ENCODE data around the gene ASMT.

Gene ASMT

GRCh38 chrX:1593286-1594271, 21.3 kb upstream of the ASMT start:
- peak overlapping the region; percentile 83; the same call in 1 of the 2 replicates for H3K27ac ChIP-seq
- TF ChIP-seq CTCF (conservative IDR thresholded peaks at IDR 0.05): no peak
- TF ChIP-seq ZFX (IDR thresholded peaks at IDR 0.05): no peak

GRCh38 chrX:1595711-1596060, 19.2 kb upstream of the ASMT start:
- TF ChIP-seq ZFX (IDR thresholded peaks at IDR 0.05) (no peak), CTCF (conservative IDR thresholded peaks at IDR 0.05) (no peak)
- no peak overlapping the region for H3K27ac ChIP-seq

- TF ChIP-seq CTCF (conservative IDR thresholded peaks at IDR 0.05) (no peak), ZFX (IDR thresholded peaks at IDR 0.05) (no peak)
- no peak overlapping the region for H3K27ac ChIP-seq
These were observed 18.0 kb upstream of the ASMT start for GRCh38 chrX:1596676-1597344.

- TF ChIP-seq ZFX (IDR thresholded peaks at IDR 0.05): no peak
- no peak for TF ChIP-seq CTCF (conservative IDR thresholded peaks at IDR 0.05)
- no peak overlapping the region for H3K27ac ChIP-seq
These were observed 17.4 kb upstream of the ASMT start for GRCh38 chrX:1597345-1598020.

- no peak for TF ChIP-seq ZFX (IDR thresholded peaks at IDR 0.05)
- no peak for TF ChIP-seq CTCF (conservative IDR thresholded peaks at IDR 0.05)
- no peak overlapping the region for H3K27ac ChIP-seq
These were observed 16.6 kb upstream of the ASMT start for GRCh38 chrX:1598021-1598875.

GRCh38 chrX:1598876-1599790, 15.7 kb upstream of the ASMT start:
- no peak overlapping the region for H3K27ac ChIP-seq
- no peak for TF ChIP-seq ZFX (IDR thresholded peaks at IDR 0.05)
- TF ChIP-seq CTCF (conservative IDR thresholded peaks at IDR 0.05): no peak
